Tibial nerve (tissue), 4 donors: ENCODE measurements around the gene EDA.
"Not testable (repeated sequence)": the region's sequence is repeated elsewhere in the genome, so short reads cannot be mapped to it uniquely, and the experiment has no call there.

ENCODE experiments used
- EP300 ChIP-seq, 2 donors: sonication (generic); formaldehyde crosslinking; IDR thresholded peaks; one replicate each; pipeline ENCODE4 v1.6.1; 2017; ENCODE audit warnings: antibody characterized with exemption in 2 of 2, mild to moderate bottlenecking in 1 of 2
- TF ChIP-seq, protein P1 (sequence below), 5 experiments: fragments of 200-600 bp in 3 of 5; fragments of 450-650 bp in 2 of 5; sonication (generic) in 3 of 5; IDR thresholded peaks; one replicate each; pipeline ENCODE4 v1.5.1; 2016 to 2019; ENCODE audit warnings: antibody characterized with exemption in 5 of 5, mild to moderate bottlenecking in 3 of 5, moderate library complexity in 2 of 5

DNA sequence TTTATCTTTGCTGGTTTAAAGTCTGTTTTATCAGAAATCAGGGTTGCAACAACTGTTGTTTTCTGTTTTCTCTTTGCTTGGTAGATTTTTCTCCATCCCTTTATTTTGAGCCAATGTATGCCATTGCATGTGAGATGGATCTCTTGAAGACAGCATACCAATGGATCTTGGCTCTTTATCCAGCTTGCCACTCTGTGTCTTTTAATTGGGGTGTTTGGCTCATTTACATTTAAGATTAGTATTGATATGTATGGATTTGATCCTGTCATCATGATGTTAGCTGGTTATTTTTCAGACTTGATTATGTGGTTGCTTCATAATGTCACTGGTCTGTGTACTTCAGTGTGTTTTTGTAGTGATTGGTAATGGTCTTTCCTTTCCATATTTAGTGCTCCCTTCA lies 244.1 kb downstream of the EDA start:
- TF ChIP-seq, protein P1, sequence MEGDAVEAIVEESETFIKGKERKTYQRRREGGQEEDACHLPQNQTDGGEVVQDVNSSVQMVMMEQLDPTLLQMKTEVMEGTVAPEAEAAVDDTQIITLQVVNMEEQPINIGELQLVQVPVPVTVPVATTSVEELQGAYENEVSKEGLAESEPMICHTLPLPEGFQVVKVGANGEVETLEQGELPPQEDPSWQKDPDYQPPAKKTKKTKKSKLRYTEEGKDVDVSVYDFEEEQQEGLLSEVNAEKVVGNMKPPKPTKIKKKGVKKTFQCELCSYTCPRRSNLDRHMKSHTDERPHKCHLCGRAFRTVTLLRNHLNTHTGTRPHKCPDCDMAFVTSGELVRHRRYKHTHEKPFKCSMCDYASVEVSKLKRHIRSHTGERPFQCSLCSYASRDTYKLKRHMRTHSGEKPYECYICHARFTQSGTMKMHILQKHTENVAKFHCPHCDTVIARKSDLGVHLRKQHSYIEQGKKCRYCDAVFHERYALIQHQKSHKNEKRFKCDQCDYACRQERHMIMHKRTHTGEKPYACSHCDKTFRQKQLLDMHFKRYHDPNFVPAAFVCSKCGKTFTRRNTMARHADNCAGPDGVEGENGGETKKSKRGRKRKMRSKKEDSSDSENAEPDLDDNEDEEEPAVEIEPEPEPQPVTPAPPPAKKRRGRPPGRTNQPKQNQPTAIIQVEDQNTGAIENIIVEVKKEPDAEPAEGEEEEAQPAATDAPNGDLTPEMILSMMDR (IDR thresholded peaks at IDR 0.05): not testable (repeated sequence)
- TF ChIP-seq EP300 (IDR thresholded peaks at IDR 0.05): not testable (repeated sequence)
